Osteocyte (in vitro differentiated cells): ENCODE measurements around the gene ANP32D. TPM values are rescaled to one million over a fixed set of nuclear protein-coding genes. Genes with fewer than 3 reads are reported as not detected.
"Not testable (repeated sequence)": the region's sequence is repeated elsewhere in the genome, so short reads cannot be mapped to it uniquely, and the experiment has no call there.

Source experiments
- DNase-seq: peaks from one replicate; pipeline ENCODE4 v3.0.0; 2021; ENCODE audit warnings: mixed read lengths; ENCODE audit not compliant: unreplicated experiment; ENCODE audit errors: extremely low spot score
- H3K27ac Mint-ChIP-seq: one replicate; pipeline ENCODE4 v1.8.0; 2021; ENCODE audit warnings: mild to moderate bottlenecking, mixed read lengths; ENCODE audit not compliant: unreplicated experiment
- H3K27me3 Mint-ChIP-seq: one replicate; pipeline ENCODE4 v1.8.0; 2021; ENCODE audit warnings: mixed read lengths; ENCODE audit not compliant: unreplicated experiment
- H3K36me3 Mint-ChIP-seq: one replicate; pipeline ENCODE4 v1.8.0; 2021; ENCODE audit warnings: mixed read lengths; ENCODE audit not compliant: unreplicated experiment
- H3K4me1 Mint-ChIP-seq: one replicate; pipeline ENCODE4 v1.8.0; 2021; ENCODE audit warnings: mixed read lengths; ENCODE audit not compliant: unreplicated experiment
- H3K4me3 Mint-ChIP-seq: one replicate; pipeline ENCODE4 v1.8.0; 2021; ENCODE audit warnings: mild to moderate bottlenecking, moderate library complexity, mixed read lengths; ENCODE audit not compliant: unreplicated experiment
- H3K9me3 Mint-ChIP-seq: one replicate; pipeline ENCODE4 v1.8.0; 2021; ENCODE audit warnings: mixed read lengths; ENCODE audit not compliant: unreplicated experiment
- CTCF ChIP-seq: fragments of 200-600 bp; sonication (generic); IDR thresholded peaks from 2 replicates; pipeline ENCODE4 v1.5.0; 2021; ENCODE audit warnings: antibody characterized with exemption, mild to moderate bottlenecking, moderate library complexity
- total RNA-seq: library from RNA; stranded (reverse); gene quantifications from 2 replicates; pipeline ENCODE4 v1.2.1, GENCODE V29; 2021

The ANP32D gene
- total RNA-seq, 1 donor from 2014 or later: not detected

- no peak overlapping the region for H3K4me3 Mint-ChIP-seq
- H3K27ac Mint-ChIP-seq: no peak overlapping the region
- H3K27me3 Mint-ChIP-seq: peaks cover 3% of the 10 kb centered on the region
- no peaks in the 10 kb centered on the region for H3K4me1 Mint-ChIP-seq
- H3K36me3 Mint-ChIP-seq: no peaks in the 10 kb centered on the region
- H3K9me3 Mint-ChIP-seq: peaks cover 6% of the 10 kb centered on the region
- DNase-seq: no peak
- TF ChIP-seq CTCF: peak; percentile 19
Measured at GRCh38 chr12:48454667-48455066, 17.7 kb upstream of the ANP32D start.

- no peaks in the 10 kb centered on the region for H3K36me3 Mint-ChIP-seq
Measured at GRCh38 chr12:48455116-48455515, 17.2 kb upstream of the ANP32D start.

GRCh38 chr12:48459259-48459658, 13.1 kb upstream of the ANP32D start:
- H3K27ac Mint-ChIP-seq: no peak overlapping the region
- H3K4me3 Mint-ChIP-seq: no peak overlapping the region
- no peak for DNase-seq
- H3K4me1 Mint-ChIP-seq: no peaks in the 10 kb centered on the region
- H3K9me3 Mint-ChIP-seq: no peaks in the 10 kb centered on the region
- peaks cover 17% of the 10 kb centered on the region for H3K27me3 Mint-ChIP-seq
- no peak for TF ChIP-seq CTCF
- no peaks in the 10 kb centered on the region for H3K36me3 Mint-ChIP-seq

More at GRCh38 chr12:48455116-48455515, 17.2 kb upstream of the ANP32D start:
- DNase-seq: no peak
- Mint-ChIP-seq H3K4me3 (no peak overlapping the region), H3K9me3 (peaks cover 3% of the 10 kb centered on the region), H3K4me1 (no peaks in the 10 kb centered on the region), H3K27me3 (peaks cover 3% of the 10 kb centered on the region), H3K27ac (no peak overlapping the region)
- TF ChIP-seq CTCF: no peak

GRCh38 chr12:48469027-48469426, 3.3 kb upstream of the ANP32D start:
- H3K9me3 Mint-ChIP-seq: peaks cover 46% of the 10 kb centered on the region
- not testable (repeated sequence) for H3K27ac Mint-ChIP-seq, H3K27me3 Mint-ChIP-seq, H3K4me3 Mint-ChIP-seq, DNase-seq, H3K36me3 Mint-ChIP-seq, H3K4me1 Mint-ChIP-seq

- H3K27ac Mint-ChIP-seq: no peak overlapping the region
- no peak overlapping the region for H3K4me3 Mint-ChIP-seq
- DNase-seq: no peak
- peaks cover 39% of the 10 kb centered on the region for H3K9me3 Mint-ChIP-seq
- no peaks in the 10 kb centered on the region for H3K4me1 Mint-ChIP-seq
- H3K36me3 Mint-ChIP-seq: no peaks in the 10 kb centered on the region
- no peaks in the 10 kb centered on the region for H3K27me3 Mint-ChIP-seq
- no peak for TF ChIP-seq CTCF
Measured at GRCh38 chr12:48473061-48473460, 702 bp downstream of the ANP32D start.

- not testable (repeated sequence) for DNase-seq, H3K27me3 Mint-ChIP-seq, H3K27ac Mint-ChIP-seq, H3K36me3 Mint-ChIP-seq, H3K4me3 Mint-ChIP-seq, H3K4me1 Mint-ChIP-seq
- peaks cover 32% of the 10 kb centered on the region for H3K9me3 Mint-ChIP-seq
Measured at GRCh38 chr12:48474497-48474896, 2.1 kb downstream of the ANP32D start.
